Measurements from ENCODE around the gene PTPRN2. TPM values are rescaled to one million over a fixed set of nuclear protein-coding genes. Genes with fewer than 3 reads are reported as not detected.
"Not testable (repeated sequence)": the region's sequence is repeated elsewhere in the genome, so short reads cannot be mapped to it uniquely, and the experiment has no call there.

Gene PTPRN2
- polyA plus RNA-seq, 1 donor: 5.7 TPM

- no peak for DNase-seq
Observed at GRCh38 chr7:158279539-158280447, 307.8 kb downstream of the PTPRN2 start.

GRCh38 chr7:158278745-158279320, 308.8 kb downstream of the PTPRN2 start:
- no peak for DNase-seq

GRCh38 chr7:158277219-158278141, 310.1 kb downstream of the PTPRN2 start:
- no peak for DNase-seq

- DNase-seq: no peak
Observed at GRCh38 chr7:158276414-158277218, 311.0 kb downstream of the PTPRN2 start.

GRCh38 chr7:158275711-158276413, 311.8 kb downstream of the PTPRN2 start:
- DNase-seq: no peak

- DNase-seq: no peak
Observed at GRCh38 chr7:158274996-158275395, 312.6 kb downstream of the PTPRN2 start.

GRCh38 chr7:158274404-158274811, 313.2 kb downstream of the PTPRN2 start:
- DNase-seq: no peak

GRCh38 chr7:158273756-158274342, 313.8 kb downstream of the PTPRN2 start:
- not testable (repeated sequence) for DNase-seq

GRCh38 chr7:158273138-158273651, 314.4 kb downstream of the PTPRN2 start:
- no peak for DNase-seq

- DNase-seq: no peak
Observed at GRCh38 chr7:158272509-158273137, 315.0 kb downstream of the PTPRN2 start.

GRCh38 chr7:158272091-158272490, 315.5 kb downstream of the PTPRN2 start:
- no peak for DNase-seq

- DNase-seq: no peak
Observed at GRCh38 chr7:158271646-158272045, 316.0 kb downstream of the PTPRN2 start.

- DNase-seq: no peak
Observed at GRCh38 chr7:158270856-158271413, 316.7 kb downstream of the PTPRN2 start.

GRCh38 chr7:158270106-158270775, 317.4 kb downstream of the PTPRN2 start:
- no peak for DNase-seq

- no peak for DNase-seq
Observed at GRCh38 chr7:158268816-158269535, 318.6 kb downstream of the PTPRN2 start.

GRCh38 chr7:158267742-158268435, 319.7 kb downstream of the PTPRN2 start:
- no peak for DNase-seq

Measured in left kidney (tissue), 2 donors.